Measurements from ENCODE around the gene SMIM7.
A peak's percentile ranks its signal among the peaks of the same experiment; 100 is the strongest.

SMIM7 gene

GRCh38 chr19:16620584-16620983 is 39.4 kb downstream of the SMIM7 start:
- Histone ChIP-seq H3K27me3 (replicated peaks; ENCODE audit: control insufficient read depth, insufficient read depth, low read length) (no peaks in the 10 kb centered on the region), H3K4me3 (ENCODE audit: low read length) (no peak overlapping the region), H3K4me1 (ENCODE audit: control insufficient read depth, insufficient read depth, low read length) (peaks cover 38% of the 10 kb centered on the region), H3K36me3 (ENCODE audit: control insufficient read depth, insufficient read depth, low read length, severe bottlenecking) (peaks cover 13% of the 10 kb centered on the region), H3K9me3 (ENCODE audit: control insufficient read depth, low read length) (no peaks in the 10 kb centered on the region), H3K9ac (ENCODE audit: low read length) (no peak overlapping the region)
- no peak for DNase-seq (ENCODE audit: low read depth)

- Histone ChIP-seq H3K36me3 (ENCODE audit: control insufficient read depth, insufficient read depth, low read length, severe bottlenecking) (peaks cover 13% of the 10 kb centered on the region), H3K9me3 (ENCODE audit: control insufficient read depth, low read length) (no peaks in the 10 kb centered on the region), H3K4me3 (ENCODE audit: low read length) (no peak overlapping the region), H3K4me1 (ENCODE audit: control insufficient read depth, insufficient read depth, low read length) (peaks cover 37% of the 10 kb centered on the region), H3K27me3 (replicated peaks; ENCODE audit: control insufficient read depth, insufficient read depth, low read length) (no peaks in the 10 kb centered on the region), H3K9ac (ENCODE audit: low read length) (no peak overlapping the region)
- DNase-seq (ENCODE audit: low read depth), result no peak
Measured at GRCh38 chr19:16620018-16620417, 39.9 kb downstream of the SMIM7 start.

GRCh38 chr19:16619457-16619856 is 40.5 kb downstream of the SMIM7 start:
- Histone ChIP-seq H3K9me3 (ENCODE audit: control insufficient read depth, low read length) (no peaks in the 10 kb centered on the region), H3K9ac (ENCODE audit: low read length) (no peak overlapping the region), H3K36me3 (ENCODE audit: control insufficient read depth, insufficient read depth, low read length, severe bottlenecking) (peaks cover 11% of the 10 kb centered on the region), H3K4me1 (ENCODE audit: control insufficient read depth, insufficient read depth, low read length) (peaks cover 37% of the 10 kb centered on the region), H3K4me3 (ENCODE audit: low read length) (no peak overlapping the region), H3K27me3 (replicated peaks; ENCODE audit: control insufficient read depth, insufficient read depth, low read length) (no peaks in the 10 kb centered on the region)
- no peak for DNase-seq (ENCODE audit: low read depth)

- H3K4me1 ChIP-seq (ENCODE audit: control insufficient read depth, insufficient read depth, low read length), result peaks cover 39% of the 10 kb centered on the region
- H3K27me3 ChIP-seq (replicated peaks; ENCODE audit: control insufficient read depth, insufficient read depth, low read length), result no peaks in the 10 kb centered on the region
- H3K9ac ChIP-seq (ENCODE audit: low read length), result no peak overlapping the region
- no peak overlapping the region for H3K4me3 ChIP-seq (ENCODE audit: low read length)
- H3K9me3 ChIP-seq (ENCODE audit: control insufficient read depth, low read length), result no peaks in the 10 kb centered on the region
- DNase-seq (ENCODE audit: low read depth), result no peak
- peaks cover 2% of the 10 kb centered on the region for H3K36me3 ChIP-seq (ENCODE audit: control insufficient read depth, insufficient read depth, low read length, severe bottlenecking)
Measured at GRCh38 chr19:16618248-16618647, 41.7 kb downstream of the SMIM7 start.

GRCh38 chr19:16615808-16616207 is 44.1 kb downstream of the SMIM7 start:
- Histone ChIP-seq H3K36me3 (ENCODE audit: control insufficient read depth, insufficient read depth, low read length, severe bottlenecking) (no peaks in the 10 kb centered on the region), H3K9ac (ENCODE audit: low read length) (no peak overlapping the region), H3K4me3 (ENCODE audit: low read length) (no peak overlapping the region), H3K4me1 (ENCODE audit: control insufficient read depth, insufficient read depth, low read length) (peaks cover 45% of the 10 kb centered on the region), H3K27me3 (replicated peaks; ENCODE audit: control insufficient read depth, insufficient read depth, low read length) (no peaks in the 10 kb centered on the region), H3K9me3 (ENCODE audit: control insufficient read depth, low read length) (no peaks in the 10 kb centered on the region)
- DNase-seq (ENCODE audit: low read depth), result no peak

- Histone ChIP-seq H3K9me3 (ENCODE audit: control insufficient read depth, low read length) (no peaks in the 10 kb centered on the region), H3K36me3 (ENCODE audit: control insufficient read depth, insufficient read depth, low read length, severe bottlenecking) (no peaks in the 10 kb centered on the region), H3K27me3 (replicated peaks; ENCODE audit: control insufficient read depth, insufficient read depth, low read length) (no peaks in the 10 kb centered on the region), H3K9ac (ENCODE audit: low read length) (no peak overlapping the region), H3K4me1 (ENCODE audit: control insufficient read depth, insufficient read depth, low read length) (peaks cover 41% of the 10 kb centered on the region), H3K4me3 (ENCODE audit: low read length) (no peak overlapping the region)
- DNase-seq (ENCODE audit: low read depth), result no peak
Measured at GRCh38 chr19:16614941-16615340, 45.0 kb downstream of the SMIM7 start.

GRCh38 chr19:16613841-16614240 is 46.1 kb downstream of the SMIM7 start:
- Histone ChIP-seq H3K27me3 (replicated peaks; ENCODE audit: control insufficient read depth, insufficient read depth, low read length) (no peaks in the 10 kb centered on the region), H3K4me3 (ENCODE audit: low read length) (no peak overlapping the region), H3K4me1 (ENCODE audit: control insufficient read depth, insufficient read depth, low read length) (peaks cover 43% of the 10 kb centered on the region), H3K9me3 (ENCODE audit: control insufficient read depth, low read length) (no peaks in the 10 kb centered on the region), H3K36me3 (ENCODE audit: control insufficient read depth, insufficient read depth, low read length, severe bottlenecking) (no peaks in the 10 kb centered on the region), H3K9ac (ENCODE audit: low read length) (no peak overlapping the region)
- no peak for DNase-seq (ENCODE audit: low read depth)

GRCh38 chr19:16612636-16613035 is 47.3 kb downstream of the SMIM7 start:
- peak; percentile 6 for DNase-seq (ENCODE audit: low read depth)
- Histone ChIP-seq H3K27me3 (replicated peaks; ENCODE audit: control insufficient read depth, insufficient read depth, low read length) (no peaks in the 10 kb centered on the region), H3K4me1 (ENCODE audit: control insufficient read depth, insufficient read depth, low read length) (peaks cover 55% of the 10 kb centered on the region), H3K9ac (ENCODE audit: low read length) (peak overlapping the region; percentile 40), H3K9me3 (ENCODE audit: control insufficient read depth, low read length) (no peaks in the 10 kb centered on the region), H3K4me3 (ENCODE audit: low read length) (peak overlapping the region; percentile 21), H3K36me3 (ENCODE audit: control insufficient read depth, insufficient read depth, low read length, severe bottlenecking) (no peaks in the 10 kb centered on the region)

GRCh38 chr19:16611121-16611520 is 48.8 kb downstream of the SMIM7 start:
- Histone ChIP-seq H3K36me3 (ENCODE audit: control insufficient read depth, insufficient read depth, low read length, severe bottlenecking) (no peaks in the 10 kb centered on the region), H3K9me3 (ENCODE audit: control insufficient read depth, low read length) (no peaks in the 10 kb centered on the region), H3K4me1 (ENCODE audit: control insufficient read depth, insufficient read depth, low read length) (peaks cover 60% of the 10 kb centered on the region), H3K9ac (ENCODE audit: low read length) (no peak overlapping the region), H3K27me3 (replicated peaks; ENCODE audit: control insufficient read depth, insufficient read depth, low read length) (no peaks in the 10 kb centered on the region), H3K4me3 (ENCODE audit: low read length) (no peak overlapping the region)
- DNase-seq (ENCODE audit: low read depth), result no peak

- no peaks in the 10 kb centered on the region for H3K36me3 ChIP-seq (ENCODE audit: control insufficient read depth, insufficient read depth, low read length, severe bottlenecking)
- H3K9ac ChIP-seq (ENCODE audit: low read length), result peak overlapping the region; percentile 10
- H3K9me3 ChIP-seq (ENCODE audit: control insufficient read depth, low read length), result no peaks in the 10 kb centered on the region
- H3K4me3 ChIP-seq (ENCODE audit: low read length), result no peak overlapping the region
- no peaks in the 10 kb centered on the region for H3K27me3 ChIP-seq (replicated peaks; ENCODE audit: control insufficient read depth, insufficient read depth, low read length)
- peak; percentile 16 for DNase-seq (ENCODE audit: low read depth)
- H3K4me1 ChIP-seq (ENCODE audit: control insufficient read depth, insufficient read depth, low read length), result peaks cover 75% of the 10 kb centered on the region
Measured at GRCh38 chr19:16609511-16610200, 50.3 kb downstream of the SMIM7 start.

- peak overlapping the region; percentile 51 for H3K4me3 ChIP-seq (ENCODE audit: low read length)
- H3K4me1 ChIP-seq (ENCODE audit: control insufficient read depth, insufficient read depth, low read length), result peaks cover 86% of the 10 kb centered on the region
- H3K36me3 ChIP-seq (ENCODE audit: control insufficient read depth, insufficient read depth, low read length, severe bottlenecking), result no peaks in the 10 kb centered on the region
- H3K9me3 ChIP-seq (ENCODE audit: control insufficient read depth, low read length), result no peaks in the 10 kb centered on the region
- DNase-seq (ENCODE audit: low read depth), result peak; percentile 81
- no peaks in the 10 kb centered on the region for H3K27me3 ChIP-seq (replicated peaks; ENCODE audit: control insufficient read depth, insufficient read depth, low read length)
- peak overlapping the region; percentile 50 for H3K9ac ChIP-seq (ENCODE audit: low read length)
Measured at GRCh38 chr19:16608290-16608739, 51.6 kb downstream of the SMIM7 start.

GRCh38 chr19:16607819-16608218 is 52.1 kb downstream of the SMIM7 start:
- peak overlapping the region; percentile 20 for H3K9ac ChIP-seq (ENCODE audit: low read length)

More at GRCh38 chr19:16607819-16608218, 52.1 kb downstream of the SMIM7 start:
- Histone ChIP-seq H3K27me3 (replicated peaks; ENCODE audit: control insufficient read depth, insufficient read depth, low read length) (no peaks in the 10 kb centered on the region), H3K4me3 (ENCODE audit: low read length) (peak overlapping the region; percentile 51), H3K4me1 (ENCODE audit: control insufficient read depth, insufficient read depth, low read length) (peaks cover 85% of the 10 kb centered on the region), H3K36me3 (ENCODE audit: control insufficient read depth, insufficient read depth, low read length, severe bottlenecking) (no peaks in the 10 kb centered on the region), H3K9me3 (ENCODE audit: control insufficient read depth, low read length) (no peaks in the 10 kb centered on the region)
- DNase-seq (ENCODE audit: low read depth), result no peak
